Peyer's patch (tissue), 4 donors: ENCODE results near the gene NRAP. TPM values are rescaled to one million over a fixed set of nuclear protein-coding genes. Genes with fewer than 3 reads are reported as not detected.

Experiments
- DNase-seq, 3 donors: peaks; one replicate each; pipeline ENCODE4 v3.0.0-alpha.2; 2017 to 2019
- H3K27ac ChIP-seq, 4 donors: fragments of 200-600 bp; sonication (generic); one replicate each; pipeline ENCODE4 v1.5.1; 2016 to 2019
- H3K27me3 ChIP-seq, 2 donors: fragments of 200-600 bp; sonication (generic); one replicate each; pipeline ENCODE4 v1.5.1; 2019
- H3K36me3 ChIP-seq, 3 donors: fragments of 200-600 bp; sonication (generic); one replicate each; pipeline ENCODE4 v1.5.1; 2016 to 2019
- H3K4me1 ChIP-seq, 4 donors: fragments of 200-600 bp; sonication (generic); one replicate each; pipeline ENCODE4 v1.5.1; 2016 to 2019
- H3K4me3 ChIP-seq, 4 donors: fragments of 200-600 bp; sonication (generic); 1 replicate in 3 of 4; 2 replicates in 1 of 4; pipeline ENCODE4 v1.5.1; 2016 to 2019; ENCODE audit warnings: mild to moderate bottlenecking in 1 of 4
- H3K9me3 ChIP-seq, 4 donors: fragments of 200-600 bp; sonication (generic); one replicate each; pipeline ENCODE4 v1.5.1; 2016 to 2019; ENCODE audit warnings: mild to moderate bottlenecking in 1 of 4
- POLR2A ChIP-seq, 2 donors: fragments of 450-650 bp; IDR thresholded peaks; one replicate each; pipeline ENCODE4 v1.5.1; 2017; ENCODE audit warnings: antibody characterized with exemption in 2 of 2, mild to moderate bottlenecking in 2 of 2, moderate library complexity in 2 of 2
- total RNA-seq, 4 donors: library from RNA; depleted of rRNA; stranded (reverse); fragments of >200 nt; gene quantifications; one replicate each; pipeline ENCODE4 v1.1.0, GENCODE V29; 2016
- TF ChIP-seq, protein P1 (sequence below), 6 experiments: fragments of 450-650 bp in 4 of 6; fragments of 200-600 bp in 2 of 6; sonication (generic) in 1 of 6; IDR thresholded peaks; one replicate each; pipeline ENCODE4 v1.5.1; 2017 to 2019; ENCODE audit warnings: antibody characterized with exemption in 6 of 6, mild to moderate bottlenecking in 3 of 6, moderate library complexity in 1 of 6

NRAP gene
- total RNA-seq, 4 donors from 2014 or later, result not detected

GRCh38 chr10:113576852-113577251, 87.0 kb downstream of the NRAP start:
- TF ChIP-seq, protein P1, sequence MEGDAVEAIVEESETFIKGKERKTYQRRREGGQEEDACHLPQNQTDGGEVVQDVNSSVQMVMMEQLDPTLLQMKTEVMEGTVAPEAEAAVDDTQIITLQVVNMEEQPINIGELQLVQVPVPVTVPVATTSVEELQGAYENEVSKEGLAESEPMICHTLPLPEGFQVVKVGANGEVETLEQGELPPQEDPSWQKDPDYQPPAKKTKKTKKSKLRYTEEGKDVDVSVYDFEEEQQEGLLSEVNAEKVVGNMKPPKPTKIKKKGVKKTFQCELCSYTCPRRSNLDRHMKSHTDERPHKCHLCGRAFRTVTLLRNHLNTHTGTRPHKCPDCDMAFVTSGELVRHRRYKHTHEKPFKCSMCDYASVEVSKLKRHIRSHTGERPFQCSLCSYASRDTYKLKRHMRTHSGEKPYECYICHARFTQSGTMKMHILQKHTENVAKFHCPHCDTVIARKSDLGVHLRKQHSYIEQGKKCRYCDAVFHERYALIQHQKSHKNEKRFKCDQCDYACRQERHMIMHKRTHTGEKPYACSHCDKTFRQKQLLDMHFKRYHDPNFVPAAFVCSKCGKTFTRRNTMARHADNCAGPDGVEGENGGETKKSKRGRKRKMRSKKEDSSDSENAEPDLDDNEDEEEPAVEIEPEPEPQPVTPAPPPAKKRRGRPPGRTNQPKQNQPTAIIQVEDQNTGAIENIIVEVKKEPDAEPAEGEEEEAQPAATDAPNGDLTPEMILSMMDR (IDR thresholded peaks at IDR 0.05), result no peak
- no peak for TF ChIP-seq POLR2A (IDR thresholded peaks at IDR 0.05)
- no peaks in the 10 kb centered on the region for H3K36me3 ChIP-seq

GRCh38 chr10:113573368-113573767, 90.5 kb downstream of the NRAP start:
- no peak for DNase-seq
- no peaks in the 10 kb centered on the region for H3K4me1 ChIP-seq
- no peaks in the 10 kb centered on the region for H3K27me3 ChIP-seq
- H3K9me3 ChIP-seq, result no peaks in the 10 kb centered on the region
- no peak overlapping the region for H3K4me3 ChIP-seq
- no peak overlapping the region for H3K27ac ChIP-seq
- no peaks in the 10 kb centered on the region for H3K36me3 ChIP-seq
- TF ChIP-seq, protein P1 (IDR thresholded peaks at IDR 0.05), result no peak

More at GRCh38 chr10:113576852-113577251, 87.0 kb downstream of the NRAP start:
- no peak for DNase-seq
- Histone ChIP-seq H3K9me3 (no peaks in the 10 kb centered on the region), H3K4me1 (no peaks in the 10 kb centered on the region), H3K4me3 (no peak overlapping the region), H3K27me3 (no peaks in the 10 kb centered on the region), H3K27ac (no peak overlapping the region)

GRCh38 chr10:113572520-113573290, 91.1 kb downstream of the NRAP start:
- Histone ChIP-seq H3K4me1 (no peaks in the 10 kb centered on the region), H3K9me3 (no peaks in the 10 kb centered on the region), H3K36me3 (no peaks in the 10 kb centered on the region), H3K27me3 (no peaks in the 10 kb centered on the region), H3K4me3 (no peak overlapping the region), H3K27ac (no peak overlapping the region)
- DNase-seq, result no peak
- TF ChIP-seq POLR2A (IDR thresholded peaks at IDR 0.05), result no peak
- TF ChIP-seq, protein P1 (IDR thresholded peaks at IDR 0.05), result no peak

DNA sequence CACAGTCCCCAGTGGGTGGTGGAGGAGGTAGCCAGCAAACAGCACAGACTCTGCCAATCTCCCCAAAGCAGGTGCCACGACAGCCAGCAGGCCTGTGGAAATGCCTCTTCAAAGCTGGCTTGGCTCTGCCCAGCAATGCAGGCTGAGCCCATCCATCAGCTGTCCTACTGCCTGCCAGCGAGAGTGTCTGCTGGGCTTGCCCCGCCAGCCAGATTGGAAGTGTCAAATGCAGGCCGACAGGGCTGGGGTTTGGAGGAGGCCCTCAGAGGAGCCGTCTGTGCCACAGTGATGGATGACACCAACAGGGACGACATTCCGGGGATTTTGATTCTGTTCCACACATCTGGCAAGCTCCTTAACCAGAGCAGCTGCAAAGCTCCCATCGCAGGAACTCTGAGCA, 94.3 kb downstream of the NRAP start:
- Histone ChIP-seq H3K27ac (no peak overlapping the region), H3K4me3 (no peak overlapping the region), H3K36me3 (no peaks in the 10 kb centered on the region), H3K27me3 (no peaks in the 10 kb centered on the region), H3K4me1 (no peaks in the 10 kb centered on the region), H3K9me3 (no peaks in the 10 kb centered on the region)
- no peak for DNase-seq
- TF ChIP-seq POLR2A (IDR thresholded peaks at IDR 0.05), result no peak
- TF ChIP-seq, protein P1 (IDR thresholded peaks at IDR 0.05), result no peak

DNA sequence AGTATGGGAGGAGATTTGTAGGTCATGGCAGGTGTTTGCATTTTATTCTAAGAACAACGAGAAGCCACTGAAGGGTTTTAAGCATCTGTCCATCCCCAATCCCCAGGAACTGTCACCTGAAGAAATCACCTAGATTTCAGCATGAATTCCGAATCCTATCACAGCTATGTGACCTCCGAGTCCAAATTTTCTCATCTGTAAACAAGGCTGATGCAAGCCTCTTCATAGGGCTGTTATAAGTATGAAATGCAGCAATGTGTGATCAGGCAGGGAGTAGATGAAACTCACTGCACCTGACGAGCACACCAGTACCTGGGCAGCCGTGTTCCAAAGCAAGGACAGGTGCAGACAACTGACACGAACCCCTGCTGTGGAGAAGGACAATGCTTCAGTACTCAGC, 97.0 kb downstream of the NRAP start:
- TF ChIP-seq POLR2A (IDR thresholded peaks at IDR 0.05), result no peak
- TF ChIP-seq, protein P1 (IDR thresholded peaks at IDR 0.05), result no peak
- H3K9me3 ChIP-seq, result no peaks in the 10 kb centered on the region
- H3K4me1 ChIP-seq, result no peaks in the 10 kb centered on the region

More for the DNA sequence above, 97.0 kb downstream of the NRAP start:
- H3K27me3 ChIP-seq, result no peaks in the 10 kb centered on the region
- H3K36me3 ChIP-seq, result no peaks in the 10 kb centered on the region
- no peak for DNase-seq
- H3K27ac ChIP-seq, result no peak overlapping the region
- H3K4me3 ChIP-seq, result no peak overlapping the region
